K562 (cell line): ENCODE measurements around the gene GPR162. TPM values are rescaled to one million over a fixed set of nuclear protein-coding genes. Genes with fewer than 3 reads are reported as not detected.
A peak's percentile ranks its signal among the peaks of the same experiment; 100 is the strongest.

Source experiments
- CBX8 ChIP-seq: fragments of 200-600 bp; sonication (generic); IDR thresholded peaks from 2 replicates; pipeline ENCODE4 v1.6.1; 2012; ENCODE audit warnings: borderline replicate concordance, mixed run types, low read depth, mild to moderate bottlenecking, moderate library complexity, mixed read lengths, low read length, control low read depth, inconsistent platforms; ENCODE audit not compliant: poor library complexity, severe bottlenecking; ENCODE audit errors: extremely low read depth
- CEBPG ChIP-seq, 3 experiments: fragments of 200-800 bp in 1 of 3; sonication (Bioruptor generic) in 1 of 3; sonication (generic) in 1 of 3; formaldehyde crosslinking in 1 of 3; IDR thresholded peaks in 2 of 3; conservative IDR thresholded peaks in 1 of 3; 2 replicates each; pipeline versions ENCODE4 v1.6.1 to v1.8.0; 2016 to 2022; ENCODE audit warnings: missing compliant biosample characterization in 2 of 3, missing genetic modification characterization in 2 of 3, mild to moderate bottlenecking in 1 of 3, missing genetic modification reagents in 1 of 3
- DPF2 ChIP-seq: fragments of 450-650 bp; IDR thresholded peaks from 2 replicates; pipeline ENCODE4 v1.6.1; 2016
- ETV5 ChIP-seq: sonication (generic); formaldehyde crosslinking; IDR thresholded peaks from 2 replicates; pipeline ENCODE4 v1.4.0; 2020; ENCODE audit warnings: low read depth, mild to moderate bottlenecking, missing genetic modification reagents
- HDAC8 ChIP-seq: fragments of 450-650 bp; IDR thresholded peaks from 2 replicates; pipeline ENCODE4 v1.6.1; 2016; ENCODE audit warnings: mild to moderate bottlenecking, missing genetic modification characterization, moderate library complexity, missing compliant biosample characterization
- KLF6 ChIP-seq: fragments of 250-450 bp; sonication (Bioruptor Pico); IDR thresholded peaks from 2 replicates; pipeline ENCODE4 v1.4.0; 2020; ENCODE audit warnings: mild to moderate bottlenecking, moderate library complexity, borderline replicate concordance
- POLR3A ChIP-seq: IDR thresholded peaks from 2 replicates; pipeline ENCODE4 v1.6.1; 2011; ENCODE audit warnings: borderline replicate concordance, mild to moderate bottlenecking, moderate library complexity; ENCODE audit not compliant: insufficient read length, insufficient read depth; ENCODE audit errors: extremely low read depth
- RAD21 ChIP-seq, 2 experiments: fragments of 250-450 bp in 1 of 2; fragments of 450-650 bp in 1 of 2; sonication (Bioruptor Pico) in 1 of 2; formaldehyde crosslinking in 1 of 2; IDR thresholded peaks in 1 of 2; conservative IDR thresholded peaks in 1 of 2; 2 replicates each; pipeline versions ENCODE4 v1.4.0 to v1.8.0; 2020 to 2022; ENCODE audit warnings: mild to moderate bottlenecking in 2 of 2, moderate library complexity in 1 of 2
- RB1 ChIP-seq: fragments of 450-650 bp; IDR thresholded peaks from 2 replicates; pipeline ENCODE4 v1.6.1; 2017; ENCODE audit warnings: low read depth, mild to moderate bottlenecking
- RFX1 ChIP-seq: fragments of 450-650 bp; IDR thresholded peaks from 2 replicates; pipeline ENCODE4 v1.6.1; 2016; ENCODE audit warnings: mild to moderate bottlenecking, moderate library complexity
- SAFB2 ChIP-seq: fragments of 200-400 bp; formaldehyde crosslinking; IDR thresholded peaks from 2 replicates; pipeline ENCODE4 v1.6.1; 2018; ENCODE audit warnings: borderline replicate concordance, low read length, low read depth, moderate library complexity; ENCODE audit not compliant: severe bottlenecking
- ZFP1 ChIP-seq: fragments of 450-650 bp; formaldehyde crosslinking; IDR thresholded peaks from 2 replicates; pipeline ENCODE4 v1.4.0; 2020; ENCODE audit warnings: mild to moderate bottlenecking, mixed read lengths
- ZNF408 ChIP-seq: fragments of 250-450 bp; sonication (Bioruptor Pico); IDR thresholded peaks from 2 replicates; pipeline ENCODE4 v1.4.0; 2020; ENCODE audit warnings: low read depth, mild to moderate bottlenecking, moderate library complexity
- ZNF436 ChIP-seq: fragments of 250-450, 450-650 bp; sonication (Bioruptor Pico); formaldehyde crosslinking; IDR thresholded peaks from 2 replicates; pipeline ENCODE4 v1.7.0; 2020; ENCODE audit warnings: mild to moderate bottlenecking
- polyA plus RNA-seq, 8 experiments: library from polyadenylated mRNA; depleted of rRNA in 4 of 8; stranded (reverse) in 5 of 8; unstranded in 3 of 8; fragments of >200 nt; fragmentation: Nextera tagmentation in 2 of 8; fragmentation: Illumina TruSeq in 1 of 8; extraction: Ambion mirVana in 2 of 8; extraction: Trizol in 1 of 8; gene quantifications; 2 replicates each; pipeline versions ENCODE4 v1.2.1 to v1.2.3, GENCODE V29; 2011 to 2014; ENCODE audit warnings: inconsistent platforms in 1 of 8, missing spikeins in 1 of 8
- total RNA-seq, 7 experiments: library from RNA; depleted of rRNA in 6 of 7; stranded (reverse); fragments of >200 nt in 6 of 7; fragmentation: Illumina TruSeq in 2 of 7; extraction: Trizol in 2 of 7; gene quantifications; 2 replicates each; pipeline versions ENCODE4 v1.2.1 to v1.2.3, GENCODE V29; 2011 to 2021; ENCODE audit warnings: low replicate concordance in 1 of 7
- TF ChIP-seq, protein P1 (sequence below): fragments of 450-650 bp; IDR thresholded peaks from 2 replicates; pipeline ENCODE4 v1.6.1; 2016; ENCODE audit warnings: antibody characterized with exemption
- TF ChIP-seq, protein P2 (sequence below): fragments of 450-650 bp; formaldehyde crosslinking; IDR thresholded peaks from 2 replicates; pipeline ENCODE4 v1.4.0; 2022; ENCODE audit warnings: missing genetic modification characterization
- TF ChIP-seq, protein P3 (sequence below): fragments of 450-650 bp; formaldehyde crosslinking; IDR thresholded peaks from 2 replicates; pipeline ENCODE4 v1.4.0; 2022; ENCODE audit warnings: mild to moderate bottlenecking, moderate library complexity
- TF ChIP-seq, protein P4 (sequence below): fragments of 250-450 bp; sonication (Bioruptor Pico); IDR thresholded peaks from 2 replicates; pipeline ENCODE4 v1.5.0; 2020; ENCODE audit warnings: mild to moderate bottlenecking

The GPR162 gene
- total and polyA plus RNA-seq, 9 of the 15 experiments (the other 6 are each of a cell fraction or from before 2014, with no cell fraction given) = 0.65 to 1.8 (median 1.1) TPM; not detected in 2

DNA sequence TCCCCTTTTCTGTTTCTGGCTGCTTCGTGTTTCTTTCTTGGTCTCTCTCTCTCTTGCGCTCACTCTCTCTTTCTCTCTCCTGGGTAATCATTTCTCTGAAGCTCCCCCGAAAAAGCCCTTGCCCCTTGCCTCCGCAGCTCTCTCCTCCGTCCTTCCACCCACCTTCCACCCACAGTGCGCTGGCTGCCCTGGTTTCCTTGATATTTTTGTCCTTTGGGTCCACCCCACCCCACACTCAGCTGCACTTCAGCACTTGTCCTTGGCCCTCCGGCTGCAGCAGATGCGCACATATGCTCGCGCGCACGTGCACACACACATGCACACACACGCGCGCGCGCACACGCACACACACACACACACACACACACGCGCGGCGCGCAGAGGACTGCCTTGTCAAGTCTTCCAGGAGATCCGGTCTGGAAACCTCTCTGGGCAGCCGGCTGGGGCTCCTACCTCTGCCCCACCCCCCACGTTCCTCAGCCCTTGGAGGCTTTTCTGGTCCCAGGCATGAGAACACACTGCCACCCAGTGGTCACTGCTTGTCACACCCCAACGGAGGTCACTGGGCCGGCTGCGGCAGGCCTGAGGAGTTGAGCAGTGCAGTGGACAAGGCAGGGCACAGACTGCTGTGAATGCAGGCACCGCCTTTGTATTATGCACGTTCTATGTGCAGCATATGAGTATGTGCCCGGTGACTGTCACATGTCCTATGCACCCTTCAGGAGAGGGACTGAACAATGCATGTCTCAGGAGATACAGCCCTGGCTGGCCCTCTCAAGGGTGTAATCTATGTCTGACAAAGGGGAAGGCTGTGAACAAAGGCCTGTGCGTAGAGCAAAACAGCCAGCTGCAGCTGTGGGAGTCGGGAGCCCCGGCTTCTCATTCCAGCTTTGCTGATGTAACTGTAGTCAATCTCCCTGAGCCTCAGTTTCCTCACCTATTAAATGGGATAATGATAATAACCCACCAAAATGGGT is 42.8 kb upstream of the GPR162 start (continued):
- TF ChIP-seq, protein P1, sequence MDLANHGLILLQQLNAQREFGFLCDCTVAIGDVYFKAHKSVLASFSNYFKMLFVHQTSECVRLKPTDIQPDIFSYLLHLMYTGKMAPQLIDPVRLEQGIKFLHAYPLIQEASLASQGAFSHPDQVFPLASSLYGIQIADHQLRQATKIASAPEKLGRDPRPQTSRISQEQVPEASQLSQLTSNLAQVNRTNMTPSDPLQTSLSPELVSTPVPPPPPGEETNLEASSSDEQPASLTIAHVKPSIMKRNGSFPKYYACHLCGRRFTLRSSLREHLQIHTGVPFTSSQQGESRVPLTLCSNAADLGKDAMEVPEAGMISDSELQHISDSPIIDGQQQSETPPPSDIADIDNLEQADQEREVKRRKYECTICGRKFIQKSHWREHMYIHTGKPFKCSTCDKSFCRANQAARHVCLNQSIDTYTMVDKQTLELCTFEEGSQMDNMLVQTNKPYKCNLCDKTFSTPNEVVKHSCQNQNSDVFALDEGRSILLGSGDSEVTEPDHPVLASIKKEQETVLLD = peak; percentile 80
- TF ChIP-seq ETV5 = peak; percentile 85
- no peak; the same call in 1 of the 2 replicates for TF ChIP-seq KLF6 (CRISPR knock-in tag)
- TF ChIP-seq RAD21 (CRISPR knock-in tag; conservative IDR thresholded peaks at IDR 0.05 in 1 of 2, IDR thresholded peaks at IDR 0.05 in 1 of 2) = peak; percentile 93 to 97
- TF ChIP-seq, protein P2, sequence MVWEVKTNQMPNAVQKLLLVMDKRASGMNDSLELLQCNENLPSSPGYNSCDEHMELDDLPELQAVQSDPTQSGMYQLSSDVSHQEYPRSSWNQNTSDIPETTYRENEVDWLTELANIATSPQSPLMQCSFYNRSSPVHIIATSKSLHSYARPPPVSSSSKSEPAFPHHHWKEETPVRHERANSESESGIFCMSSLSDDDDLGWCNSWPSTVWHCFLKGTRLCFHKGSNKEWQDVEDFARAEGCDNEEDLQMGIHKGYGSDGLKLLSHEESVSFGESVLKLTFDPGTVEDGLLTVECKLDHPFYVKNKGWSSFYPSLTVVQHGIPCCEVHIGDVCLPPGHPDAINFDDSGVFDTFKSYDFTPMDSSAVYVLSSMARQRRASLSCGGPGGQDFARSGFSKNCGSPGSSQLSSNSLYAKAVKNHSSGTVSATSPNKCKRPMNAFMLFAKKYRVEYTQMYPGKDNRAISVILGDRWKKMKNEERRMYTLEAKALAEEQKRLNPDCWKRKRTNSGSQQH (CRISPR knock-in tag) = no peak
- TF ChIP-seq SAFB2 = no peak
- TF ChIP-seq, protein P3, sequence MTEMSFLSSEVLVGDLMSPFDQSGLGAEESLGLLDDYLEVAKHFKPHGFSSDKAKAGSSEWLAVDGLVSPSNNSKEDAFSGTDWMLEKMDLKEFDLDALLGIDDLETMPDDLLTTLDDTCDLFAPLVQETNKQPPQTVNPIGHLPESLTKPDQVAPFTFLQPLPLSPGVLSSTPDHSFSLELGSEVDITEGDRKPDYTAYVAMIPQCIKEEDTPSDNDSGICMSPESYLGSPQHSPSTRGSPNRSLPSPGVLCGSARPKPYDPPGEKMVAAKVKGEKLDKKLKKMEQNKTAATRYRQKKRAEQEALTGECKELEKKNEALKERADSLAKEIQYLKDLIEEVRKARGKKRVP (CRISPR knock-in tag) = no peak
- TF ChIP-seq ZFP1 (CRISPR knock-in tag) = no peak
- no peak for TF ChIP-seq POLR3A
- no peak for TF ChIP-seq ZNF408
- TF ChIP-seq CBX8 = no peak
- TF ChIP-seq DPF2 = peak; percentile 69; the same call in 1 of the 2 replicates
- TF ChIP-seq CEBPG (CRISPR knock-in tag; IDR thresholded peaks at IDR 0.05) = no peak
- no peak for TF ChIP-seq CEBPG (tag; conservative IDR thresholded peaks at IDR 0.05 in 1 of 2, IDR thresholded peaks at IDR 0.05 in 1 of 2)
- peak; percentile 73; the same call in 1 of the 2 replicates for TF ChIP-seq RB1
- no peak for TF ChIP-seq ZNF436 (CRISPR knock-in tag)
- no peak for TF ChIP-seq RFX1
- TF ChIP-seq, protein P4, sequence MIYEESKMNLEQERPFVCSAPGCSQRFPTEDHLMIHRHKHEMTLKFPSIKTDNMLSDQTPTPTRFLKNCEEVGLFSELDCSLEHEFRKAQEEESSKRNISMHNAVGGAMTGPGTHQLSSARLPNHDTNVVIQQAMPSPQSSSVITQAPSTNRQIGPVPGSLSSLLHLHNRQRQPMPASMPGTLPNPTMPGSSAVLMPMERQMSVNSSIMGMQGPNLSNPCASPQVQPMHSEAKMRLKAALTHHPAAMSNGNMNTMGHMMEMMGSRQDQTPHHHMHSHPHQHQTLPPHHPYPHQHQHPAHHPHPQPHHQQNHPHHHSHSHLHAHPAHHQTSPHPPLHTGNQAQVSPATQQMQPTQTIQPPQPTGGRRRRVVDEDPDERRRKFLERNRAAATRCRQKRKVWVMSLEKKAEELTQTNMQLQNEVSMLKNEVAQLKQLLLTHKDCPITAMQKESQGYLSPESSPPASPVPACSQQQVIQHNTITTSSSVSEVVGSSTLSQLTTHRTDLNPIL (CRISPR knock-in tag) = no peak
- TF ChIP-seq HDAC8 (tag) = no peak
